ENCODE results near the gene APBB1IP.

APBB1IP gene

GRCh38 chr10:26478061-26478460 lies 39.9 kb downstream of the APBB1IP start:
- TF ChIP-seq TCF12 (IDR thresholded peaks at IDR 0.05; ENCODE audit: low read depth) (no peak), TEAD4 (IDR thresholded peaks at IDR 0.05) (no peak), CREB1 (IDR thresholded peaks at IDR 0.05; ENCODE audit: low read depth) (no peak), NFIC (IDR thresholded peaks at IDR 0.05) (no peak), FOXM1 (IDR thresholded peaks at IDR 0.05; ENCODE audit: borderline replicate concordance, low read depth) (no peak), TAF1 (IDR thresholded peaks at IDR 0.05; ENCODE audit: low read depth) (no peak), YY1 (IDR thresholded peaks at IDR 0.05; ENCODE audit: low read depth) (no peak), ZBTB7A (IDR thresholded peaks at IDR 0.05; ENCODE audit: low read depth) (no peak)

- TF ChIP-seq ZBTB7A (IDR thresholded peaks at IDR 0.05; ENCODE audit: low read depth) = no peak
- no peak for TF ChIP-seq TAF1 (IDR thresholded peaks at IDR 0.05; ENCODE audit: low read depth)
- no peak for TF ChIP-seq CREB1 (IDR thresholded peaks at IDR 0.05; ENCODE audit: low read depth)
- no peak for TF ChIP-seq TEAD4 (IDR thresholded peaks at IDR 0.05)
- TF ChIP-seq, protein P1, sequence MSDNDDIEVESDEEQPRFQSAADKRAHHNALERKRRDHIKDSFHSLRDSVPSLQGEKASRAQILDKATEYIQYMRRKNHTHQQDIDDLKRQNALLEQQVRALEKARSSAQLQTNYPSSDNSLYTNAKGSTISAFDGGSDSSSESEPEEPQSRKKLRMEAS (IDR thresholded peaks at IDR 0.05) = no peak
- no peak for TF ChIP-seq REST (IDR thresholded peaks at IDR 0.05; ENCODE audit: low read depth)
- TF ChIP-seq EP300 (IDR thresholded peaks at IDR 0.05; ENCODE audit: borderline replicate concordance) = no peak
- no peak for TF ChIP-seq FOXM1 (IDR thresholded peaks at IDR 0.05; ENCODE audit: borderline replicate concordance, low read depth)
- no peak for TF ChIP-seq YY1 (IDR thresholded peaks at IDR 0.05; ENCODE audit: low read depth)
- TF ChIP-seq CEBPB (IDR thresholded peaks at IDR 0.05) = no peak
- TF ChIP-seq NFIC (IDR thresholded peaks at IDR 0.05) = no peak
- no peak for TF ChIP-seq RAD21 (IDR thresholded peaks at IDR 0.05; ENCODE audit: low read depth)
- no peak for TF ChIP-seq USF1 (IDR thresholded peaks at IDR 0.05)
- TF ChIP-seq EGR1 (IDR thresholded peaks at IDR 0.05) = no peak
- TF ChIP-seq TCF12 (IDR thresholded peaks at IDR 0.05; ENCODE audit: low read depth) = no peak
Measured at GRCh38 chr10:26479766-26480492, 41.8 kb downstream of the APBB1IP start.

- TF ChIP-seq EP300 (IDR thresholded peaks at IDR 0.05; ENCODE audit: borderline replicate concordance) (no peak), EGR1 (IDR thresholded peaks at IDR 0.05) (no peak), FOXM1 (IDR thresholded peaks at IDR 0.05; ENCODE audit: borderline replicate concordance, low read depth) (no peak), USF1 (IDR thresholded peaks at IDR 0.05) (no peak), REST (IDR thresholded peaks at IDR 0.05; ENCODE audit: low read depth) (no peak), TAF1 (IDR thresholded peaks at IDR 0.05; ENCODE audit: low read depth) (no peak), NFIC (IDR thresholded peaks at IDR 0.05) (no peak), TCF12 (IDR thresholded peaks at IDR 0.05; ENCODE audit: low read depth) (no peak), CEBPB (IDR thresholded peaks at IDR 0.05) (no peak), TEAD4 (IDR thresholded peaks at IDR 0.05) (no peak), RAD21 (IDR thresholded peaks at IDR 0.05; ENCODE audit: low read depth) (no peak), ZBTB7A (IDR thresholded peaks at IDR 0.05; ENCODE audit: low read depth) (no peak)
- TF ChIP-seq, protein P1 (IDR thresholded peaks at IDR 0.05) = no peak
Measured at GRCh38 chr10:26481315-26481692, 43.2 kb downstream of the APBB1IP start.

DNA sequence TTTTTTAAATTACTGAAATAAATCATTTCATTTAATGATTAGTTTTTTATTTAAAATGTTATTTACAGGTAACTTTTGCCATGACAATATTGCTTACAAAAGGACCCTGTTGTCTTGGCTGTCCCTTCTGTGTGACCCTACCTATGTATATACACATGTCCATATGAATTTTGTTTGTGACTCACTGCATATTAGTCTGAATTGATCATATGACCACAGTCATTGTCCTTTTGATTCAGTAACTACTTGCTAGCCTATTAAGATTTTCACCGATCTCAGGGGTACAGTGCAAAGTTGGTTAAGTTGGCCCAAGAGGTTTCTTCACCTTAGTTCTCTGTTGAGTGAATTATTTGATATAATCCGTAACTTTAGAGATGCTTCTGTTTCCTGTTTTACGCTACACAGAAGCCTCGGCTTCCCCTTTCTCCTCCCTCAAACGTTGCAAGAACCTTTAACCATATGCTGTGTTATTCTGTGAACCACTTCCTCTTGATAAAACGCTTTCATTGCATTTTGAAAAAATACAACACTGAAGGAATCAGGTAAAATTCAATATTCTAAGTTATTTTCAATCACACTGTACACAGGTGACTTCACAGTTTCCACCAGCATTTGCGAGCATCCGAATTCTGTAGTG lies 43.9 kb downstream of the APBB1IP start:
- TF ChIP-seq EGR1 (IDR thresholded peaks at IDR 0.05) (no peak), TEAD4 (IDR thresholded peaks at IDR 0.05) (no peak), RAD21 (IDR thresholded peaks at IDR 0.05; ENCODE audit: low read depth) (no peak), CEBPB (IDR thresholded peaks at IDR 0.05) (no peak), EP300 (IDR thresholded peaks at IDR 0.05; ENCODE audit: borderline replicate concordance) (no peak), TCF12 (IDR thresholded peaks at IDR 0.05; ENCODE audit: low read depth) (no peak), YY1 (IDR thresholded peaks at IDR 0.05; ENCODE audit: low read depth) (no peak), ZBTB7A (IDR thresholded peaks at IDR 0.05; ENCODE audit: low read depth) (no peak), REST (IDR thresholded peaks at IDR 0.05; ENCODE audit: low read depth) (no peak), NFIC (IDR thresholded peaks at IDR 0.05) (no peak), FOXM1 (IDR thresholded peaks at IDR 0.05; ENCODE audit: borderline replicate concordance, low read depth) (no peak), CREB1 (IDR thresholded peaks at IDR 0.05; ENCODE audit: low read depth) (no peak), TAF1 (IDR thresholded peaks at IDR 0.05; ENCODE audit: low read depth) (no peak), USF1 (IDR thresholded peaks at IDR 0.05) (no peak)
- TF ChIP-seq, protein P1 (IDR thresholded peaks at IDR 0.05) = no peak
